Naive thymus-derived CD8-positive, alpha-beta T cell (primary cell): ENCODE measurements around the gene LRRC41. TPM values are rescaled to one million over a fixed set of nuclear protein-coding genes. Genes with fewer than 3 reads are reported as not detected.
"Not testable (repeated sequence)": the region's sequence is repeated elsewhere in the genome, so short reads cannot be mapped to it uniquely, and the experiment has no call there.

Source experiments
- ATAC-seq, 2 donors: fragments of 150-1000 bp; cut with Tn5 transposase in 1 of 2; sonication (Bioruptor Pico), chemical (Tn5 transposase) in 1 of 2; 1 replicate in 1 of 2; 2 replicates in 1 of 2; pipeline ENCODE4 v1.10.0; 2021; ENCODE audit warnings: mild to moderate bottlenecking in 2 of 2, moderate library complexity in 2 of 2
- POLR2A ChIA-PET: fragments of 350-600 bp; sonication (Branson Sonifier 250); formaldehyde crosslinking; loops from one replicate; lab custom pipeline; 2021; ENCODE audit warnings: antibody characterized with exemption; lab: Charles Lee
- DNase-seq, 10 donors: peaks; one replicate each; pipeline versions ENCODE4 v3.0.0 to v3.0.0-alpha.2; 2020 to 2022
- H3K27ac Mint-ChIP-seq, 10 donors: one replicate each; pipeline ENCODE4 v1.8.0; 2020 to 2022; ENCODE audit warnings: mild to moderate bottlenecking in 10 of 10, mixed read lengths in 10 of 10, moderate library complexity in 4 of 10, inconsistent platforms in 1 of 10
- H3K27me3 Mint-ChIP-seq, 5 donors: one replicate each; pipeline ENCODE4 v1.8.0; 2021 to 2022; ENCODE audit warnings: mixed read lengths in 5 of 5
- H3K36me3 Mint-ChIP-seq, 3 donors: one replicate each; pipeline ENCODE4 v1.8.0; 2020 to 2022; ENCODE audit warnings: mixed read lengths in 3 of 3, mild to moderate bottlenecking in 2 of 3, inconsistent platforms in 1 of 3
- H3K4me1 Mint-ChIP-seq, 4 donors: one replicate each; pipeline ENCODE4 v1.8.0; 2021 to 2022; ENCODE audit warnings: mixed read lengths in 4 of 4
- H3K4me3 Mint-ChIP-seq, 10 donors: one replicate each; pipeline ENCODE4 v1.8.0; 2020 to 2022; ENCODE audit warnings: mild to moderate bottlenecking in 10 of 10, mixed read lengths in 10 of 10, moderate library complexity in 6 of 10, inconsistent platforms in 1 of 10
- H3K9me3 Mint-ChIP-seq, 9 donors: one replicate each; pipeline ENCODE4 v1.8.0; 2020 to 2022; ENCODE audit warnings: mixed read lengths in 9 of 9, mild to moderate bottlenecking in 3 of 9, inconsistent platforms in 1 of 9, moderate library complexity in 1 of 9
- polyA plus RNA-seq, 3 donors: library from polyadenylated mRNA; unstranded; fragments of 300-500 nt; fragmentation: Illumina TruSeq; gene quantifications; one replicate each; pipeline ENCODE4 v1.2.3, GENCODE V29; 2021
- total RNA-seq, 8 experiments: library from RNA in 2 of 8; stranded (reverse) in 2 of 8; gene quantifications; one replicate each; pipeline ENCODE4 v1.2.3 and lab custom pipeline; 2021 to 2026

LRRC41 gene
- total and polyA plus RNA-seq, 5 experiments from 2014 or later = 38.6 to 46.5 (median 43.7) TPM

GRCh38 chr1:46340404-46341221 is 37.2 kb upstream of the LRRC41 start, which contains the start of gene NSUN4:
TSS of gene NSUN4 (plus strand) at chr1:46340807. CDS start at chr1:46340827, 20 bp downstream.
- H3K36me3 Mint-ChIP-seq = peaks cover 0 to 16% (median 3%) of the 10 kb centered on the region in 3 donors
- no peaks in the 10 kb centered on the region for H3K27me3 Mint-ChIP-seq
- H3K4me1 Mint-ChIP-seq = peaks cover 31 to 59% (median 50%) of the 10 kb centered on the region in 4 donors
- DNase-seq (peak; percentile 68 to 89 (median 84)), ATAC-seq (peak; percentile 87 to 88)
- H3K27ac Mint-ChIP-seq = peak within 1 kb of the TSS; percentile 95 to 100 (median 100)
- peaks cover 0 to 2% (median 0%) of the 10 kb centered on the region in 9 donors for H3K9me3 Mint-ChIP-seq
- peak within 1 kb of the TSS; percentile 97 to 100 (median 100) for H3K4me3 Mint-ChIP-seq
- POLR2A ChIA-PET = interaction anchor here (0.7 to 2.0 kb wide), 4 partner anchors 12 to 94 kb away, joined by 3 to 30 read pairs (median 8); partner anchors contain the start of genes LRRC41, RAD54L and UQCRH

- DNase-seq, H3K36me3 Mint-ChIP-seq, ATAC-seq, H3K27me3 Mint-ChIP-seq, H3K9me3 Mint-ChIP-seq, H3K27ac Mint-ChIP-seq, H3K4me3 Mint-ChIP-seq: not testable (repeated sequence)
- H3K4me1 Mint-ChIP-seq = peaks cover 24 to 34% (median 28%) of the 10 kb centered on the region in 4 donors
- POLR2A ChIA-PET = interaction anchor here (0.6 kb wide), 1 partner anchor 25 kb away, joined by 4 read pairs; no protein-coding TSS in a partner anchor
Measured at GRCh38 chr1:46337409-46337808, 34.0 kb upstream of the LRRC41 start.

- Mint-ChIP-seq H3K9me3 (no peaks in the 10 kb centered on the region), H3K27me3 (no peaks in the 10 kb centered on the region), H3K4me1 (peaks cover 4 to 11% (median 6%) of the 10 kb centered on the region in 4 donors), H3K4me3 (no peak overlapping the region), H3K36me3 (no peaks in the 10 kb centered on the region), H3K27ac (no peak overlapping the region)
- POLR2A ChIA-PET = no interaction called here
- DNase-seq = no peak
- no peak for ATAC-seq
Measured at GRCh38 chr1:46335081-46335480, 31.7 kb upstream of the LRRC41 start.

- Mint-ChIP-seq H3K27me3 (no peaks in the 10 kb centered on the region), H3K4me3 (no peak overlapping the region), H3K9me3 (no peaks in the 10 kb centered on the region), H3K36me3 (no peaks in the 10 kb centered on the region), H3K4me1 (peaks cover 0 to 4% (median 1%) of the 10 kb centered on the region in 4 donors), H3K27ac (no peak overlapping the region)
- POLR2A ChIA-PET = no interaction called here
- DNase-seq (no peak), ATAC-seq (no peak)
Measured at GRCh38 chr1:46334030-46334384, 30.6 kb upstream of the LRRC41 start.

GRCh38 chr1:46333300-46334029 is 30.0 kb upstream of the LRRC41 start:
- Mint-ChIP-seq H3K36me3 (no peaks in the 10 kb centered on the region), H3K9me3 (no peaks in the 10 kb centered on the region), H3K4me1 (no peaks in the 10 kb centered on the region), H3K27ac (no peak overlapping the region), H3K4me3 (no peak overlapping the region), H3K27me3 (no peaks in the 10 kb centered on the region)
- no peak for DNase-seq
- POLR2A ChIA-PET = no interaction called here
- no peak for ATAC-seq

- H3K4me3 Mint-ChIP-seq, H3K27me3 Mint-ChIP-seq, H3K4me1 Mint-ChIP-seq, DNase-seq, H3K36me3 Mint-ChIP-seq, ATAC-seq, H3K9me3 Mint-ChIP-seq, POLR2A ChIA-PET: not testable (repeated sequence)
- peak overlapping the region in 1 of 10 donors; percentile 34 for H3K27ac Mint-ChIP-seq
Measured at GRCh38 chr1:46331786-46332540, 28.5 kb upstream of the LRRC41 start.

- H3K9me3 Mint-ChIP-seq, DNase-seq, H3K4me1 Mint-ChIP-seq, H3K27me3 Mint-ChIP-seq, H3K4me3 Mint-ChIP-seq, H3K27ac Mint-ChIP-seq, H3K36me3 Mint-ChIP-seq, ATAC-seq, POLR2A ChIA-PET: not testable (repeated sequence)
Measured at GRCh38 chr1:46330381-46330780, 27.0 kb upstream of the LRRC41 start.

GRCh38 chr1:46329807-46330206 is 26.4 kb upstream of the LRRC41 start:
- H3K27ac Mint-ChIP-seq, DNase-seq, H3K4me1 Mint-ChIP-seq, H3K36me3 Mint-ChIP-seq, POLR2A ChIA-PET, H3K4me3 Mint-ChIP-seq, H3K9me3 Mint-ChIP-seq, ATAC-seq, H3K27me3 Mint-ChIP-seq: not testable (repeated sequence)

GRCh38 chr1:46328182-46328581 is 24.8 kb upstream of the LRRC41 start:
- not testable (repeated sequence) for H3K36me3 Mint-ChIP-seq, DNase-seq, H3K4me3 Mint-ChIP-seq, H3K4me1 Mint-ChIP-seq, ATAC-seq, H3K27me3 Mint-ChIP-seq, H3K27ac Mint-ChIP-seq, H3K9me3 Mint-ChIP-seq
- POLR2A ChIA-PET = interaction anchor here (1.0 kb wide), 1 partner anchor 13 kb away, joined by 3 read pairs; the partner anchor contains the start of gene NSUN4

GRCh38 chr1:46325285-46326076 is 22.1 kb upstream of the LRRC41 start:
- H3K27ac Mint-ChIP-seq, H3K4me3 Mint-ChIP-seq, POLR2A ChIA-PET, H3K27me3 Mint-ChIP-seq, ATAC-seq, H3K36me3 Mint-ChIP-seq, DNase-seq, H3K4me1 Mint-ChIP-seq, H3K9me3 Mint-ChIP-seq: not testable (repeated sequence)

- H3K4me1 Mint-ChIP-seq, H3K9me3 Mint-ChIP-seq, DNase-seq, H3K4me3 Mint-ChIP-seq, ATAC-seq, H3K36me3 Mint-ChIP-seq, POLR2A ChIA-PET, H3K27me3 Mint-ChIP-seq, H3K27ac Mint-ChIP-seq: not testable (repeated sequence)
Measured at GRCh38 chr1:46322191-46322590, 18.8 kb upstream of the LRRC41 start.
